NCI-H1417 treated with DMSO at 0.1 percent for 48 hours (cell line): ENCODE results near the gene RPL7L1.
"Not testable (repeated sequence)": the region's sequence is repeated elsewhere in the genome, so short reads cannot be mapped to it uniquely, and the experiment has no call there.

Experiments used
- DNase-seq: peaks from one replicate; lab custom pipeline; 2025; lab: John Stamatoyannopoulos, UW

RPL7L1 gene

GRCh38 chr6:42891199-42891722 is 11.8 kb downstream of the RPL7L1 start:
- DNase-seq = no peak

DNA sequence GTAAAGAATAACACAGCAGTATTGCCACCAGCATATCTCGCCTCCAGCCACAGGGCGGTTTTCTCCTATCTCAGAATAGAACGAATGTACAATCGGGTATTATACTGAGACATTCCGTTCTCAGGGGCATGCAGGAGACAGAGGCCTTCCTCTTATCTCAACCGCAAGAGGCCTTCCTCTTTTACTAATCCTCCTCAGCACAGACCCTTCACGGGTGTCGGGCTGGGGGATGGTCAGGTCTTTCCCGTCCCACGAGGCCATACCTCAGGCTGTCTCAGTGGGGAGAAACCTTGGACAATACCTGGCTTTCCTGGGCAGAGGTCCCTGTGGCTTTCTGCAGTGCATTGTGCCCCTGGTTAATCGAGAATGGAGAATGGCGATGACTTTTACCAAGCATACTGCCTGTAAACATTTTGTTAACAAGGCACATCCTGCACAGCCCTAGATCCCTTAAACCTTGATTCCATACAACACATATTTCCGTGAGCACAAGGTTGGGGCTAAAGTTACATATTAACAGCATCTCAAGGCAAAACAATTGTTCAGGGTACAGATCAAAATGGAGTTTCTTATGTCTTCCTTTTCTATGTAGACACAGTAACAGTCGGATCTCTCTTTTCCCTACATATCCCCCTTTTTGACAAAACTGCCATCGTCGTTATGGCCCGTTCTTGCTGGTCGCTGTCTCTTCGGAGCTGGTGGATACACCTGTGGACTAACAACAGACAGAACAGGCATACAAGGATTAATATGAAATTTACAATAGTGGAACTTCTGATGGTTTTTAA is 14.8 kb downstream of the RPL7L1 start:
- not testable (repeated sequence) for DNase-seq

- peak; percentile 77 for DNase-seq
Measured at GRCh38 chr6:42896178-42896719, 16.8 kb downstream of the RPL7L1 start.

- DNase-seq = peak; percentile 25
Measured at GRCh38 chr6:42898891-42899361, 19.5 kb downstream of the RPL7L1 start.

DNA sequence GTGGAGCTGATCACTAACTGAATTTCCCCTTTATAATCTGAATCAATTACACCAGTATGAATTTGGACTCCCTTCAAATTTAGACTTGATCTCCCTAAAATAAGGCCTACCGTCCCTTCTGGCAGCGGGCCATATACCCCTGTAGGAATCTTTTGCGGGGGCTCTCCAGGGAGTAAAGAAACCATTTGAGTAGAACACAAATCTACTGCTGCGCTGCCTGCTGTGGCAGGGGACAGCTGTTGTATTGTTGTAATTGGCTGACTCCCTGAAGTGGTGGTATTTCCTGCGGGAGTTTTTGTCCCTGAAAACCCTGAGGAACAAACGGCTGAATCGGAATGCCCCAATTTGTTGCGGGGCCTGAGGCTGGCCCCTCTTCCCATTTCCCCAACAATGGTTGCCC is 20.5 kb downstream of the RPL7L1 start:
- DNase-seq = no peak

DNA sequence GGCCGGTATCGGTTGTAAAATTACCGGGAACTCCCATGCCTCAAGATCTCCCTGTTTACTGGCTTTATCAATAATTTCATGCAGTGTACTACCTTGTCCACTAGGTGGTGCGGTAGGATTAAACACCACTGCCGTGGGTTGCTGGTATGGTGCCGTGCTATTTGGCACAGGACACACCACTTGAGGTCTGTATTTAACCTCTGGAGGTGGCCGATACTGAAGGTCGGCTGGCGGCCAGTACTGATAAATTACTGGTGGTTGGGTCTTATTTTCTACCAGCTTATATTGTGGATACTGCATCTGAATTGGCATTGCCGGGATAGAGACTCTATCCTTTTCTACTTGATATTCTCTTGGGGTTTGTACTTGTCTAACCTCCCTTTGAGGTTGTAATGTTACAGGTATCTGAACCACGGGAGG is 22.1 kb downstream of the RPL7L1 start:
- DNase-seq = peak; percentile 75

GRCh38 chr6:42902429-42903263 is 23.2 kb downstream of the RPL7L1 start:
- DNase-seq = not testable (repeated sequence)

DNA sequence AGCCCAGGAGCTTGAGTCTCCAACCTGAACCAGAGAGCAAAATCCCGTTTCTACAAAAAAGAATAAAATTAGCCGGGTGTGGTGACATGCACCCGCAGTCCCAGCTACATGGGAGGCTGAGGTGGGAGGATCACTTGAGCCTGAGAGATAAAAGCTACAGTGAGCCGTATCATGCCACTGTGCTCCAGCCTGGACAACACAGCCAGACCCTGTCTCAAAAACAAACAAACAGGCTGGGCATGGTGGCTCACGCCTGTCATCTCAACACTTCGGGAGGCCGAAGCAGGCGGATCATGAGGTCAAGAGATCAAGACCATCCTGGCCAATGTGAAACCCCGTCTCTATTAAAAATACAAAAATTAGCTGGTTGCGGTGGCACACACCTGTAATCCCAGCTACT is 25.1 kb downstream of the RPL7L1 start:
- DNase-seq = no peak

DNA sequence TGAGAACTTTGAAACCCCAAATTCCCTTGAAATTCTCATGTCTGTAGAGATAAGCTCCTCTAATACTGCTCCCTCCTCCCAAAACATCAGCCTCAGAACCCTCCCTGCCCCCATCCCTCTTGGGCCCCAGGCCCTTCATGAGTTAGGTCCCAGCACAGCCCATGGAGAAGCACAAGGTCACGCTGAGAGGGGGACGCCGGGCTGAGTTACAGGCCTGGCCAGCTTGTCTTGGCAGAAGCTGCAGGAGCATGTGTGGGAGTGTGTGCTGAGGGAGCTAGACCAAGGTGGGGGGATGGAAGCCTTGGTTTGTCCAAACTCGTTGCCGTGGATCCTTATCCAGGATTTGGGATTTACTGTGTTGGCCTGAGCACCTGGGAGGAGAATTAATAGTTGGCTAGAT is 27.9 kb downstream of the RPL7L1 start:
- no peak for DNase-seq

- no peak for DNase-seq
Measured at GRCh38 chr6:42909835-42910234, 30.4 kb downstream of the RPL7L1 start.

GRCh38 chr6:42911171-42912021 is 32.0 kb downstream of the RPL7L1 start:
- DNase-seq = no peak

DNA sequence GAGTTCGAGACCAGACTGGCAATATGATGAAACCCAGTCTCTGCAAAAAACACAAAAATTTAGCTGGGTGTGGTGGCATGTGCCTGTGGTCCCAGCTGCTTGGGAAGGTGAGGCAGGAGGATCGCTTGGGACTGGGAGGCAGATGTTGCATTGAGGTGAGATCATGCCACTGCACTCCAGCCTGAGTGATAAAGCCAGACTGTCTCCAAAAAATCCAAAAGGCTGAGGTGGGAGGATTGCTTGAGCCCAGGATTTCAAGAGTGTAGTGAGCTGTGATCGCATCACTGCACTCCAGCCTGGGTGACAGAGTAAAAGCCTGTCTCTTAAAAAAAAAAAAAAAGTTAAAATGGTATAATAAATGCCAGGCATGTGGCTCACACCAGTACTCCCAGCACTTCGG is 35.1 kb downstream of the RPL7L1 start:
- DNase-seq = no peak

GRCh38 chr6:42915732-42916131 is 36.3 kb downstream of the RPL7L1 start, which contains the start of gene PTCRA:
PTCRA (plus strand) TSS chr6:42916053; CDS start chr6:42916070, 17 bp downstream.
- no peak for DNase-seq

- DNase-seq = no peak
Measured at GRCh38 chr6:42916288-42916687, 36.9 kb downstream of the RPL7L1 start.

GRCh38 chr6:42921801-42922200 is 42.4 kb downstream of the RPL7L1 start:
- no peak for DNase-seq

DNA sequence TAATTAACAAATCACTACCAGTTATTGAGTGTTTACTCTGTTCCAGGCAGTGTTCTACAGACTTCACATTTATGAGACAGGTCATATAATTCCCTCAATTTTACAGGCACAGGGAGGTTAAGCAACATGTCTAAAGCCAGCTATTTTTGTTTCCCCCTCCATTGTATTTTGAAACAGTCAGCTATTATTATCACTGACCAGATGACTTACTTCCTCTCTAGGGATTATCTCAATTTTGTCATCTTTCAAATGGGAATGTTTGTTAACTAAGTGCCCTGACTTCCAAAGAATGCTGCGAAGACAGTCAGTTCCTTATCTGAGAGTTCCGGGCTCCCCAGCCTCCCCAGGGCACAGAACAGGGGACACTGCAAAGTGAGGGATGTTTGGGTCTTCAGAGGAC is 44.2 kb downstream of the RPL7L1 start:
- no peak for DNase-seq

- DNase-seq = no peak
Measured at GRCh38 chr6:42925248-42925857, 45.9 kb downstream of the RPL7L1 start.

GRCh38 chr6:42928986-42929820 is 49.8 kb downstream of the RPL7L1 start, which contains the start of gene CNPY3:
CNPY3 (plus strand) TSS chr6:42929480; CDS start chr6:42929571, 91 bp downstream.
- peak; percentile 96 for DNase-seq

GRCh38 chr6:42929821-42930360 is 50.5 kb downstream of the RPL7L1 start:
- DNase-seq = no peak

- DNase-seq = no peak
Measured at GRCh38 chr6:42932412-42932811, 53.0 kb downstream of the RPL7L1 start.
